GM21526 (cell line): Measurements from ENCODE around the gene NCK2.

ENCODE experiments used
- ATAC-seq: cut with Tn5 transposase; IDR thresholded peaks from one replicate; pipeline ENCODE4 v1.9.1; 2021; ENCODE audit warnings: moderate library complexity; ENCODE audit not compliant: unreplicated experiment, low FRiP score

The NCK2 gene

DNA sequence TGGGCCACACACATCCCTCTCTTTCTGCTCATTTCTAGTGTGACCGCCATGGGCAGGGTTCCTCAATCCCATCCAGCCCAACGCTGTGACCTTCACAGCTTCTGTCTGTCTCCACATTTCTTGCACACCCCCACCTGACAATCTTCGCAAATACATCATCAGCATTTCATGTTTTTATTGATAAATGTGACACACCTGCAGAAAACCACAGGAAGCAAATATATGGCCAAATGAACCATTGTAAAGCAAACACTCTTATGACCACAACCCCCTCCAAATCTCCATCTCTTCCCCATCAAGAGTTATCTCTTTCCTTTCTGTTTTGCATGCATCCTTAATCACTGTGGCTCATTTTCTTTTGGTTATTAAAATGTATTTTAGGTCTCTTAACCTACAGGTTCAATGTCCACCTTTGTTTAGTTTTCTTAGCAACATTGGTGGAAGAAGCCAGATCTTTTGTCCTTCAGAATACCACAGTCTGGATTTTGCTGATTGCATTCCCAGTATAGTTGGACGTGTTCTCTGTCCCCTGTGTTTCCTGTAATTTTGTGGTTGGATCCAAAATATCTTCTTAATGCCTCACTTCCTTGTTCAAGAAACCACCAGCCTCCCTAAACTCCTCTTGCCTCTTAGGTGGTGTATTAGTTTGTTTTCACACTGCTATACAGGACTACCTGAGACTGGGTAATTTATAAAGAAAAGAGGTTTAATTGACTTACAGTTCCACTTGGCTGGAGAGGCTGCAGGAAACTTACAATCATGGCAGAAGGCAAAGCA is 9.8 kb upstream of the NCK2 start:
- ATAC-seq, result no peak

DNA sequence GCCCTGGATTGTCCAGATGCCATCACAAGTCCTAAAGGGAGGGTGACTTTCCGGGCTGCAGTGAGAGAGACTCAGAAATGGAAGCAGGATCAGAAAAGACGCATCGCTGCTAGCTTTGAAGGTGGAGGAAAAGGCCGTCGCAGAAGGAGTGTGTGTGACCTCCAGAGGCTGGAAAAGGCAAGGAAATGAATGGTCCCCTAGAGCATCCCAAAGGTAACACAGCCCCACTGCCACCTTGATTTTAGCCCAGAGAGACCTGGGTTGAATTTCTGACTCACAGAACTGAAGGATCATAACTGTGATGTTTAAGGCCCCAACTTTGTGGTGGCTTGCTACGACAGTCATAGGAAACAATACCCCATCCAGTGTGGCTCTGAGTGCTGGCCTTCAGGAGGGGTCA is 8.6 kb upstream of the NCK2 start:
- no peak for ATAC-seq

DNA sequence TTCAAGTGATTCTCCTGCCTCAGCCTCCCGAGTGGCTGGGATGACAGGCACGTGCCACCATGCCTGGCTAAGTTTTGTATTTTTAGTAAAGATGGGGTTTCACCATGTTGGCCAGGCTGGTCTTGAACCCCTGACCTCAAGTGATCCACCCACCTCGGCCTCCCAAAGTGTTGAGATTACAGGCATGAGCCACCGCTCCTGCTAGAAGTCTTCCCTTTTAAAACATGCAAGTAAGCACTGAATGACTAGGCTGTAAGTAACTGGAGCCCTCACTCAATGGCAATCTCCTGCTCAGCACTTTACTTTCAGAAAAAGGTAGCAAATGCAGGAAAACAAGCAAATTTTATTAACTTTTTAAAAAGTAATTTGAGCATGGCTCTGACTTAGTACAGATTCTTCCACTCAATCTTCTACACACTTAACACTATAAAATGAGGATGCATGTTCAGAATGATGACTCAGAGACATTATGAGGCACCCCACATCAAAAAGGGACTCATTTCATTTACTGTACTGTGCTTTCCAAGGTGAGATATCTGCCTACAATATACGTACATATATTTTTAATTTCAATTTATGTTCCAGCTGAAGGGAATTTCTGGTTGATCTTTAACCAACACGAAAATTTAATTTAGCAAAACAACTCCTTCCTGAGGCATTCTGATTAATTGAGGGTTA is 6.6 kb upstream of the NCK2 start:
- ATAC-seq, result no peak

GRCh38 chr2:105738658-105739241 is 6.0 kb upstream of the NCK2 start:
- ATAC-seq, result no peak

GRCh38 chr2:105739426-105739825 is 5.3 kb upstream of the NCK2 start:
- ATAC-seq, result no peak

GRCh38 chr2:105739944-105740530 is 4.7 kb upstream of the NCK2 start:
- ATAC-seq, result no peak

DNA sequence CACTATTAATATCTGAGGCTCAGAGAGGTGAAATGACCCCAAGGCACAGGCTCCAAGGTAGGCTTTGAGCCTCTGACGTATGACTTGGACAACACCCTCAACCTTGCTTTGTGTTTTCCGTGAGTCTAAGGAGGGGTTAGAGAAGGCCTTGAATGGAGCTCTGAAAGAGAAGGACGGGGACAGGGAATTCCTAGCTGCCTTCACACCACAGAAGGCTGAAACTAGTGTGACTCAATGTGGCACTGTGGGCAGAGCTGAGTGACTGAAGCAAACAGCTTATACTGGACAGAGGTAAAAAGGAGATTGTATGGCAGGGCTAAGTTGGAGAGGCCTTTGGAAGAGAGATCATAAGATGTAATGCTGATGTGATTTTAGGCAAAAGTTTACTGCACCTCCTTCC is 3.5 kb upstream of the NCK2 start:
- no peak for ATAC-seq

DNA sequence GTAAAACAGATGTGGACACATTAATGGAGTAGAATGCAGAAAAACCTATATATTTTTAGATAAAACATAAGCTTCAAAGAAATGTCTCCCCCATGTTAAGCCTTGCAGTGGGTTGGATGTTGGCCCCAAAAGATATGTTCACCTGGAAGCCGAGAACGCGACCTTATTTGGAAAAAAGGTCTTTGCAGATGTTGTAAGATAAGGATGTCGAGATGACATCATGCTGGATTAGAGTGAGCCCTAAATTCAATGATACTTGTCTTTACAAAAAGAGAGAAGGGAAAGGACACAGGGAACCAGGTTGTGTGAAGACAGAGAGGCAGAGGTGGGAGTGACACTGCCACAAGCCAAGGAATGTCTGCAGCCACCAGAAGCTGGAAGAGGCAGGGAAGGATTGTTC is 3.1 kb upstream of the NCK2 start:
- no peak for ATAC-seq

GRCh38 chr2:105744091-105744908 is 412 bp upstream of the NCK2 start:
- peak; percentile 58 for ATAC-seq

DNA sequence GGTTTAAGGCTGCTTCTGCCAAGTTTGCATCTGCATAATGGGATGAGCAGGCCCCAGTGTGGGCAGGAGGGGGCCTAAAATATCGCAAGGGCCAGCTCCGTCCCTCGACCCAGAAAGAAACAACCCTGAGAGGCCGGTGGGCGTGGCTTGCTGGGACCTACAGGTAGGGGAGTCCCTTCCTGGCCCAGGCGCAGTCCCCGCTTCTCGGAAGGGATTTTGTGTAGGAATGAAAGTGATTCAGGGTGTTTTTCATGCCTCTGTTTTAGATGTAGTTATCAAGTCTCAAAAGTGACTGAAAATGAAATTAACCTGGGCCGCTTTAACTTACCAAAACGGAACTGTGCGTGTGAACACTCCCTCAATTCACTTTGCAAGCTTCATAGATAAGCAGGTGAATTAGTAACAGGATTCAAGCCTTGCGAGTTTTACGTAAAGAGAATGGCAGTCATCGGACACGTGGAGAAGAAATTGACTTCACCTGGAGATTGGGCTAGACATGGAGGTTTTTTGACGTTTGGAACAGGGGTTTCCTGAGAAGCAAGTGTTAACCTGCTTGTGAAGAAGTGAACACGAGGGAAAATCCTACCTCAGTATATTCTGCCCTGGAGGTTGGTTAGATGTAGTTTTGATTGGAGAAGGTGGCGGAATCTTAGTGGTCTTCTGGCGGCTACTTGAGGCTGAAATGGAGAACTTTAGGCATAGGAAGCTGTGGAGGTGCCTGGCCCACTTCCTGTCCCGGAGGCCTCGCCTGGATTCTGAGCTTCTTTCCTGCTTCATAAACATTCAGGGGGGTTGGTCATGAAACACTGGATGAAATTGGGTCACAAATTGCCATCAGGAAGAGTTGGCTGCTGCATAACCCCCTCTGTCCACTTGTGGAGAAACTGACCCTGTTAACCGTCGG is 1.7 kb downstream of the NCK2 start:
- peak; percentile 47 for ATAC-seq

- no peak for ATAC-seq
Observed at GRCh38 chr2:105747254-105747894, 2.7 kb downstream of the NCK2 start.

GRCh38 chr2:105747991-105748390 is 3.3 kb downstream of the NCK2 start:
- no peak for ATAC-seq

- ATAC-seq, result no peak
Observed at GRCh38 chr2:105748566-105748965, 3.9 kb downstream of the NCK2 start.

DNA sequence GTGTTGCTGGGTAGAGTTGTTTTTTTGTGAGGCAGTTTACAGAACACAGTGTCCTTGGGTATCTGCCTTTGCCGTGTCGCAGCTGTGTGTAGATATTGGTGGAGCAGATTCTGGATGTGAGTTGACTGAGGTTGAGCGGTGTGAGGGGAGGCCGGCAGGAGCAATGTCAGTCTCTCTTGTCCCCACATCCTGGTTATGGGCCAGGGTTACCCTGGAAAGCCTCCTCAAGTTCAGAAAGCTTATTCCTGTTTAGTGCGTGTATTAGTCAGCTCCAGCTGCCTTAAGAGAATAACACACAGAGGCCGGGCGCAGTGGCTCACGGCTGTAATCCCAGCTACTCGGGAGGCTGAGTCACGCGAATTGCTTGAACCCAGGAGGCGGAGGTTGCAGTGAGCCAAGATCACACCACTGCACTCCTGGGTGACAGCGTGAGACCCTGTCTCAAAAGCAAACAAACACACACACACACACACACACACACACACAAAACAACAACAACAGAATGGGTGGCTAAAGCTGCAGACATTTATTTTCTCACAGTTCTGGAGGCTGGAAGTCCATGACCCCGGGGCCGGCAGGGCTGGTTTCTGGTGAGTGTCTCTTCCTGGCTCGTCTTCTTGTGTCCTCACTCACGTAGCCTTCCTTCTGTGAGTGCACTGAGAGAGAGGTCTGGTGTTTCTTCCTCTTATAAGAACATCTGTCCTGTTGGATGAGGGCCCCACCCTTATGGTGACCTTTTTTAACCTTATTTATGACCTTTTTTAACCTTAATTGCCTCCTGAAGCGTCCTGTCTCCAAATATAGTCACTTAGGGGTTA is 5.1 kb downstream of the NCK2 start:
- no peak for ATAC-seq

DNA sequence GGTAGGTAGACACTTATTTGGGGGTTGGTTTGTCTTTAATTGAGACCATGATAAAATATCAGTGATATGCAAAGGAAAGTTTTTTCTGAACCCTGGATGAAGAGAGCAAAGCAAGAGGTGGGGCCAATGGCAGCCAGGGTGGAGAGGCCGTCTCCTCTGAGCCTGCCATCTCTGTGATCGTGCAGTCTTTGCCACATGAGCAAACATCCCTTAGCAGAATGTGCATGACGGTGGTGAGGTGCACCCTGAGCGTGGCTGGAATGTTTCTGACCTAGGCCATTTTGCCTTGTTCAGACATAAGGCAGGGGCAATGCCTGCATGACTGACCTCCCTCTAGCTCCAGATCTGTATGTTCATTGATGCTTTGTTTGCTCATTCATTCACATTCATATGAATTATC is 6.0 kb downstream of the NCK2 start:
- ATAC-seq, result no peak

GRCh38 chr2:105751272-105751671 is 6.6 kb downstream of the NCK2 start:
- ATAC-seq, result no peak

DNA sequence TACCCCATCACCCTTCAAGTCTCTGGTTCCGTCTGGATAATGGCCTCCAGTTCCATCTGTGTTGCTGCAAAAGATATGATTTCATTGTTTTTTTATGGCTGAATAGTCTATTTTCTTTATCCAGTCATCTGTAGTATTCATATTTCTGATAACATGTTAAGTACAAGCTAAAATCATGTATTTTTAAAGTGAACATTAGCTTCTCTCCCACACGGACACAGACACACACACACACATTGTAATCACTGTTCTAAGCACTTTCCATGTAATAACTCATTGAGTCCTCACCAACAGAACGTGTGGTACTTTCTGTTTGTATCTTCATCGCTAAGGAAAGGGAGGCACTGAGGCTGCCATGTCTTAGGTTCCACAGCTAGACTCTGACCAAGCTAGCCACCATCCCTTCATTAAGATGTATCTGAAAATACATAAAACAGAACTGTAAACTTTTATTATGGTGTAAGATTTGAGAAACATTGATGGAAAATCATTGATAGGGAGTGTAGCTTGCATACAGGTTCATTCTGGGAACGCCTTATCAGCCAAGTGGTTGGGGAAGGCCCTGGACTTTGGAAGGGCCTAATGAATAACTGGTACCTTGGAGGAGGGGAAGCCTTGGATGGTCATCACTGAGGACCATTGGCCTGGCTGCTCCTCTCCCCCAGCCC is 8.1 kb downstream of the NCK2 start:
- ATAC-seq, result no peak

DNA sequence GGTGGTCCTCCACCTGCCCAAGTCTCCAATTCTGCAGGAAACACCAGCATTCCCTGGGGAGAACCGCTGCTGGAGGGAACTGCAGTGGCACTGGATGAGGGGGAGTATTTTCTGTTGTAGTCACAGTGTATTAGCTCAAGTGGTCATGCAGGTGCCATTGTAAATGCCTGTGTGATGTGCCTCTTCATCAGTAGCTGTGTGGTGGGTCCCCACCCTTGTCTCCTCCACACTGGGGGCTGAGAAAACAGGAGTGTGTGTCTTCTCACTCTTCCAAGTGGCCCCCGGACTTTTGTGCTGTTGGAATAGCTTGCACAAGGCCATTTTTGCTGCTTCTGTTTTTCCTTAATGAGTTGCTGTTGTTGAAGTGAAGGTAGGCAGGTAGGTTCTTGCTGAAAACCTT is 8.7 kb downstream of the NCK2 start:
- ATAC-seq, result no peak
